Bone marrow (tissue), 2 donors: Measurements from ENCODE around the gene ZGRF1.
"Not testable (repeated sequence)": the region's sequence is repeated elsewhere in the genome, so short reads cannot be mapped to it uniquely, and the experiment has no call there.

Experiments
- DNase-seq, 2 donors: peaks; one replicate each; lab custom pipeline; 2025; lab: John Stamatoyannopoulos, UW

ZGRF1 gene

GRCh38 chr4:112636688-112637551 is at the start of gene ZGRF1, which contains the start of gene LARP7:
TSS of gene ZGRF1 (minus strand) at chr4:112636909. CDS start at chr4:112633176, 3,733 bp downstream.
TSS of gene LARP7 (plus strand) at chr4:112637143. CDS start at chr4:112644670, 7,527 bp downstream.
- DNase-seq, result peak; percentile 93 to 99

DNA sequence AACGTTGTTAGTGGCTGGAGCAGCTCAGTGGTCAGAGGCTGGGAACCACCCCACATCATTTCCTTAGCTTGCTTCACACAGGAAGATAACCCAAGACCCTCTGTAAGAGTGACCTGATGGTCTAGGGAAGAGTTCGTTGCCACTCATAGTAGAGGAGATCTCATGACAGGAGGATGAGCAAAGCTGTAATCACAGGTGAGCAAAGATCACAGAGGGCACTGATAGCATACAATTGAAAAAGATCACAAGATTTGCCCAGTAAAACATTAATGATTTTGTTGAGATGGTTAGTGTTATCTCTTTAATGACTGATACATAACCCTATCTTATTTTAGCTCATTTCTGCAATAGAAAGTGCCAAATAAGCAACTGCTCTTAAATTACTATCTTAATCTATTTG is 44.3 kb upstream of the ZGRF1 start:
- no peak for DNase-seq

DNA sequence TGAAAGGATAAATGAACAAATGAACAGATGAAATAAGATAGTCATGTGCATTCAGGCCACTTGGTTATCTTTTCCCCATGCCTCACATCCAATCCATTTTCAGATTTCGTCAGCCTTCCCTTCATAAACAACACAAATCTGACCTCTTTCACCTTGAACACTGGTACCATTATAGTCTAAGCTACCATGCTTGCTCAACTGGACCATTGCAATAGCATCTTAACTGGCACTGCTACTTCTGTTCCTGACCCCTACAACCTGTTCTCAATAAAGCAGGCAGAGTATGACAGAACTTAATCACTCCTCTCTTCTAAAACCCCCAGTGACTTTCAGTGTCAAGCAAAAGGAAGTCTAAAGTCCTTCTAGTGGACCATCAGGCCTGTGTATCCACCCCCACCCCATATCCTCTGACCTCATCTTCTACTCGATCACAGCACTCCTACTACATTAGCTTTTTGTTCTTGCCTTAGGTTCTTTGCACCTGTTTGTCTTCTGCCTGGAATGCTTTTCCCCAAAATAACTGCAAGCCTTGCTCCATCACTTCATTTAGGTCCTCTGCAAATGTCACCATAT is 40.9 kb upstream of the ZGRF1 start:
- DNase-seq, result no peak

DNA sequence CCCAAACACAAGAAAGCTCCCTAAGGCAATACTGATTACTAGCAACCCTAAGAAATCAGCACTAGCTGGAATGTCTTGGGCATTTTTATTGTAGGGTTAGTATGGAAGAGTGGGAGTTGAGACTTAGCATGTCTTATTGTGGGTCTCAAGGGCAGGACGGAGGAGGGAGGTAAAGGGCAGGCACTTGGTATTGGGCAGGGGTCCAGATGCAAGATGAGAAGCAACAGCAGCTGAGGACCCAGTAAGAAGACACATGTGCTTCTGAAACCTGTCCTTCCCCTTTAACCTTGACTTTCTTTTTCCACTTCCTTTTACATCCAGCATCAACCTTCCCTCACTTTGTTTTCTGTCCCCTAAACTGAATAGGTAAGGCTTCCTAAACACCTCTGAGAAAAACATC is 37.7 kb upstream of the ZGRF1 start:
- no peak for DNase-seq

DNA sequence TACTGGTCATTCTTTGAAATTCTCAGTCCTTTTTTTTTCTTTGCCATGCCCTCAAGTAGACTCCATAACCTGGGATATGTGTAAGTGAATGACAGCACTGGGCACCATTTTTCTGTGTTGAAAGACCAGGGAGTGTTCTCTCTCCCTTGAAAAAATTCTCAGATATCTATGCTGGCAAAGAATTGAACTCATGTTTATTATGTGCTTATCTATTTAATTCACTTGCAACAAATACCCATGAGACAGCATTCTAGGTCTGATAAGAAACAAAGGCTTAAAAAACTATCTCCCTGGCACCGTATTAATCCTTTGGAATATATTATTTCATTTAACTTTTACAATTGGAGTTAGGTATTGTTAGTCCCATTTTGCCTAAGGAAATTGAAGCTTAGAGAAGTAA is 37.0 kb upstream of the ZGRF1 start:
- no peak for DNase-seq

DNA sequence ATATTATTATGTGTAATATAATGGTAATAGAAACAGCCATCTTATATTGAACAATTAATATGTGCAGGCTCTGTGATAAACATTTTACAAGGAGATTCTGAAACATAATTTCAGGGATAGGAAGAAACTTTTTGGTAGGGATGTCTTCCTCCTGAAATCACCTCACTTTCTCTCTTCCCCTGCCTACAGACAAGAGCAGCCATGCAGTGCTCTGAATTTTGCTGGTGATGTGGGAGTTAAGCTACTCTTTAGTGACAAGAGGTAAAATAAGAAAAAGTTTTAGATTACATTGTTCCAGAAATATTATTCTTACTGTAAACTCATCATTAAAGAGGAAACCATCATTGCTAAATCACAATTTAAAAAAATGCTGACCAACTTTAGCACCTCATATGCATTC is 36.4 kb upstream of the ZGRF1 start:
- DNase-seq, result no peak

- no peak for DNase-seq
Observed at GRCh38 chr4:112668131-112668530, 31.4 kb upstream of the ZGRF1 start.

DNA sequence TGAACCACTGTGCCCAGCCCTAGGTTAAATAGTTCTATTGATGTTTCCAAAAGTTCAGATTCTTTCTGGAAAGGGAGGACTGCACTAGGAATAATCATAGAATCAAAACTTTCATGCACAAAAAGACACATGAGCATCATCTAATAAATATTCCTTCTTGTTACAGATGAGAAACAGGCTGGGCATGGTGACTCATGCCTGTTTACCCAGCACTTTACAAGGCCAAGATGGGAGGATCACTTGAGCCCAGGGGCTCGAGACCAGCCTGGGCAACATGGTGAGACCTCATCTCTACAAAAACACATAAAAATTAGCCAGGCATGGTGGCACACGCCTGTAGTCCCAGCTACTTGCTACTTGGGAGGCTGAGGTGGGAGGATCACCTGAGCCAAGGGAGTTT is 27.9 kb upstream of the ZGRF1 start:
- DNase-seq, result no peak

- DNase-seq, result not testable (repeated sequence)
Observed at GRCh38 chr4:112656115-112656514, 19.4 kb upstream of the ZGRF1 start.

DNA sequence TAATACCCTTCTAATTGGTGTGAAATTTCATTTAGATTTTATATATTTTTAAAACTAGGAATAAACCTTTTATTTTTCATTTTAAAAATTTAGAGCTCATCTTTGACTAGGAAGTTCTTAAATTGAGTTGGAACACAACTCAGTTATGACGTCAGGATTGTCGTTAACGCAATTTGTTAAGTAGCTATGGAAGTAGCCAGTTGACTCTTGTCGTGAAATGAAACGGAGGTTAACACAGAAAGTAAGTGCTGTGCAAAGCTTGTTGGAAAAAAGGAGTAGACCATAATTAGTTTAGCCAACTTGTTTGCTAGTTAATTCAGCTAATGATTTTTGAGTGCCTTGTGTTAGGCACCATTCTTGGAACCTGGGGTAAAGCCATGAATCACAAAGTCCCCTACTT is 18.6 kb upstream of the ZGRF1 start:
- DNase-seq, result no peak

DNA sequence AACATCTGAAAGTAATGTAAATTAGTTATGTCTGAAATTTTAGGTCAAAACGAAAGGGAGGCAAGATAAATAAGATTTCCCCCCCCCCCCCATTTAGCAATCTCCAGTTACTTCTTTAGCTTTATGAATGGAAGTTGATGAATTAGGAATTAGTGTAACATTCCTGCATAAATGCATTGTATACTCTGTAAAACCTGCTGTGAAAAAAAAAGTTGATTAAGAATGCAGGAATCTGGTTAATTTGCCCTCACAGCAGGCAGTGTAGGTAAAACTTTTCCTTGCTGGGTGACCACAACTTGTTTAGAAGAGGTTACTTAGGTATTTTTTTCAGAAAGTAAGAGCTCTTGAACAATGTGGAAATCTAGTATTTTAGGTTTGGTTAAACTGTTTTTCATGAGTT is 15.5 kb upstream of the ZGRF1 start:
- DNase-seq, result no peak

- DNase-seq, result no peak
Observed at GRCh38 chr4:112651641-112652040, 14.9 kb upstream of the ZGRF1 start.

- DNase-seq, result no peak
Observed at GRCh38 chr4:112650332-112650731, 13.6 kb upstream of the ZGRF1 start.

DNA sequence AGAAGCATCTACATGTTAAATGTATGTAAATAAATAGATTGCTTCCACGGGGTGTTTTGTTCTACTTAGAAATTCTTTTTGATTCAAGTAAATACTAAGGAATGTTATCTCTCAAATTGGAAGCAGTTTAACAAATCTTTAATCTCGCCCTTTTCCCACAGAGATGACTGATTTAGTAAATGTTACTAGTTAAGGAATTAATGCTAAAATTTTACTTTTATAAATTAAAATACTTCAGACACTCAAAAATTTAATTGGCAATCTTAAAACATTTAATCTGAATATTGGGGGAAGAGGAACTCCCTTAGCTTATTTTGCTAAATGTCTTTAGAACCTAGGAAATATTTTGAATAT is 12.3 kb upstream of the ZGRF1 start:
- no peak for DNase-seq

DNA sequence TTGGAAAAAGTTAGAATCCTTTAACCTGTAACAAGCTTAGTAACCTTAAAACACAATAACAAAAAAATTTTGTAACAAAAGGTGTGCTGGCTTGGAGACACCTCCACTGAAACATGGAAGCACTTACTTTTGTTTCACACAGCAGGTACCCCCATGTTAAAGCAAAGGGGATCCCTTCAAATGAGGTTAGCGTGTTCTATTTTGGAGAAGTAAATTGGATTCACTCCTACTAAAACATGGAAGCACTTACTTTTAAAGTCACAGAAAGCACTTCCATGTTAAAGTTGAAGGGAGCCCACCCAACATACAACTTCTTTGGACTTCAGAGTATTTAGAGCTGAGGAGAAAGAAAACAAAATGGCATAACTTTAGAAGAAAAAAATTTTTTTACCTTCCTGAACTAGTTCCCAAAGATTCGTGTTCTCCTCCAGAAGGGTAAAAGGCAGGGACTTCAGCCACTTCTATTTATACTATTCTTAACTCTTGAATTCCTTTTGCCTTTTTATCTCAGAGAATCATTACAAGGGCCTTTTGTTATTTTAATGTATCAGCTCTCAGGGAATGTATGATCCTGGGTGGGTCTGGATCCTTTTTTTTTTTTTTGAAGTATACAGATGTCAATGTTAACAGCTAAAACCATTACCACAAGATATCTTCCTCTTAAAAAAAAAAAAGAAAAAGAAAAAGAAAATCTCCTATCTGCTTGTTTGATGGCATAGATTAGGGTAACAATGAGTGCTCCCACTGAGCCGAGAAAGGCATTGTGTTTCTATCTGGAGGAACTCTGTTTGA is 11.8 kb upstream of the ZGRF1 start:
- no peak for DNase-seq

DNA sequence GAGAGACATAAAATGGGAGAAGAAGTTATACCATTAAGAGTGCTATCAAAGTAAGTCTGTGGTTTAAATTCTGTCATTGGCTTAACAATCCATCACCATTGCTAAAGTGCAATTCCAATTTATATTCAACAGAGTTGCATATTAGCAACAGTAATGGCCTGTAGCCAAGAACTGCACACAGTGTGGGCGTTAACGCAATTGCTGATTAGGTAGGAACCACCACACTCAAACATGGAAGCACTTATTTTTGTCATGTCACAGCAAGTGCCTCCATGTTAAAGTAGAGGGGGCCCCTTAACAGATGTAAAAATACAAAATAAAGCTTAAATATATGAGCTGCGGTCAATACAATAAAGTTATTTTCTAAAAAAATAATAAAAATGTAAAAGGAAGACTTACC is 11.1 kb upstream of the ZGRF1 start:
- DNase-seq, result no peak

GRCh38 chr4:112646632-112647537 is 10.2 kb upstream of the ZGRF1 start:
- DNase-seq, result no peak

DNA sequence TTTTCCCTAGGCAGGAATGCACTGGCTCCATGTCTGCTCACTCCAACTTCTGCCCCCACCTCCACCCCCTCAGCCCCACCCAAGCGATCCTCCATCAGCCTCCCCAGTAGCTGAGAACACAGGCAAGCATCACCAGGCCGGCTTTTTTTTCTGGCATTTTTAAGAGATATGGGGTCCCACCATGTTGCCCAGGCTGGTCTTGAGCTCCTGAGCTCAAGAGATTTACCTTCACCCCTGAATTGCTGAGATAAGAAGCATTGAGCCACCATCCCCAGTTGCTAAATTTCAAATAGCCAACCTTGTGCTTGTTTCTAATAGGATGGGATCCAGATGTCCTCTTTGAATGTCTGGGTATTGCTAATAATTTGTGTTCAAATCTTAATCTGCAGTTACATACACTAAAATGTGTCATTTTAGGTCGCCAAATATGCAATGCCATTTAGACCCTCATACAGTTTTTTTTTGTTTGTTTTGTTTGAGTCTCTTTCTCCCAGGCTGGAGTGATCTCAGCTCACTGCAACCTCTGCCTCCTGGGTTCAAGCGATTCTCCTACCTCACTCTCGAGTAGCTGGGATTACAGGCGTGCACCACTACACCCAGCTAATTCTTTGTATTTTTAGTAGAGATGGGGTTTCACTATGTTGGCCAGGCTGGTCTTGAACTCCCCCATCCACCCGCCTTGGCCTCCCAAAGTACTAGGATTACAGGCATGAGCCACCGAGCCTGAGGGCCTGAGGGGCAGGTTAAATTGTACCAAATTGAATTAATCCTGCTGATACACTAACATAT is 9.0 kb upstream of the ZGRF1 start:
- DNase-seq, result no peak

GRCh38 chr4:112644595-112645535 is 8.2 kb upstream of the ZGRF1 start:
- not testable (repeated sequence) for DNase-seq

- no peak for DNase-seq
Observed at GRCh38 chr4:112642526-112642925, 5.8 kb upstream of the ZGRF1 start.
